HG03097 (cell line): ENCODE data around the gene SPATA16.
"Not testable (repeated sequence)": the region's sequence is repeated elsewhere in the genome, so short reads cannot be mapped to it uniquely, and the experiment has no call there.

Source experiments
- ATAC-seq: cut with Tn5 transposase; IDR thresholded peaks from one replicate; pipeline ENCODE4 v1.9.1; 2021; ENCODE audit not compliant: unreplicated experiment, low FRiP score

Gene SPATA16

GRCh38 chr3:173140986-173141385 lies at the start of gene SPATA16:
Gene SPATA16 (minus strand): TSS chr3:173141235. CDS start chr3:173117731, 23,504 bp downstream.
- no peak for ATAC-seq

DNA sequence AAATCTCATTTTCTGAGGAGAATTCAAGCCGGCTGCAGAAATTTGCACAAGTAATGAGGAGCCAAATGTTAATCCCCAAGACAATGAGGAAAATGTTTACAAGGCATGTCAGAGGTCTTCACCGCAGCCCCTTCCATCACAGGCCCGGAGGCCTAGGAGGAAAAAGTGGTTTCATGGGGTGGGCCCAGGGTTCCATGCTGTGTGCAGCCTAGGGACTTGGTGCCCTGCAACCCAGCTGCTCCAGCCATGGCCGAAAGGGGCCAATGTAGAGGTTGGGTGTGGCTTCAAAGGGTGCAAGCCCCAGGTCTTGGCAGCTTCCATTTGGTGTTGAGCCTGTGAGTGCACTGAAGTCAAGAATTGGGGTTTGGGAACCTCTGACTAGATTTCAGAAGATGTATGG lies 42.0 kb upstream of the SPATA16 start:
- not testable (repeated sequence) for ATAC-seq

GRCh38 chr3:173173652-173174051 lies 32.6 kb upstream of the SPATA16 start:
- no peak for ATAC-seq

GRCh38 chr3:173159139-173159538 lies 18.1 kb upstream of the SPATA16 start:
- ATAC-seq, result not testable (repeated sequence)

GRCh38 chr3:173156533-173156932 lies 15.5 kb upstream of the SPATA16 start:
- ATAC-seq, result not testable (repeated sequence)

- no peak for ATAC-seq
Measured at GRCh38 chr3:173153631-173154030, 12.6 kb upstream of the SPATA16 start.

GRCh38 chr3:173139420-173139819 lies 1.6 kb downstream of the SPATA16 start:
- no peak for ATAC-seq

GRCh38 chr3:173138026-173138425 lies 3.0 kb downstream of the SPATA16 start:
- ATAC-seq, result no peak

DNA sequence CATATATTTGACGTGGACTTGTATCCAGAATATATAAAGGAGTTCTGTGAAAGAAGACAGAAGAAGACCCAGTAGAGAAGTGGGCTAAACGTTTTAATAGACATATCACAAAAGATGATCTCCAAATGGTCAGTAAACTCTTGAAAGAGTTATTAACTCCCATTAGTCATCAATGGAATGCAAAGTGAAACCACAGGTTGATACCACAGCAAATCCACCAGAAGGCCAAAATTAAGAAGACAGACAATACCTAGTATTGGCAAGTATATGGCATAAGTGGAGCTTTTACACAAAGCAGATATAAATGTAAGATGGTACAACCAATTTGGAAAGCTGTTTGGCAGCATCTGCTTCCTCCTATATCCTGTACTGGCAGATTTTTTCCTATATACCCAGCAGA lies 6.0 kb downstream of the SPATA16 start:
- no peak for ATAC-seq

- ATAC-seq, result no peak
Measured at GRCh38 chr3:173128633-173129032, 12.4 kb downstream of the SPATA16 start.

- ATAC-seq, result no peak
Measured at GRCh38 chr3:173111321-173111720, 29.7 kb downstream of the SPATA16 start.

GRCh38 chr3:173109143-173109542 lies 31.9 kb downstream of the SPATA16 start:
- no peak for ATAC-seq

DNA sequence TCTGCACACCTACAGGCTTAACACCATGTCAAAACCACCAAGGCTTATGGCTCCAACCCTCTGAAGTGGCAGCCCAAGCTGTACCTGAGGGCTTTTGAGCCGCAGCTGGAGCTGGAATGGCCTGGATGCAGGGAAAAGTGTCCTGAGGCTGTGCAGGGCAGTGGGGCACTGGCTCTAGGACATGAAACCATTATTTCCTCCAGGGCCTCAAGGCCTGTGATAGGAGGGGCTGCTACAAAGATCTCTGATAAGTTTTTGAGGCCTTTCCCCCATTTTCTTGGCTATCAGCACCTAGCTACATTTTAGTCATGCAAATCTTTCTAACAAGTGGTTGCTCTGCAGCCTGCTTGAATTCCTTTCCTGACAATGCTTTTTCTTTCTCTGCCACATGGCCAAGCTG lies 37.6 kb downstream of the SPATA16 start:
- ATAC-seq, result no peak

DNA sequence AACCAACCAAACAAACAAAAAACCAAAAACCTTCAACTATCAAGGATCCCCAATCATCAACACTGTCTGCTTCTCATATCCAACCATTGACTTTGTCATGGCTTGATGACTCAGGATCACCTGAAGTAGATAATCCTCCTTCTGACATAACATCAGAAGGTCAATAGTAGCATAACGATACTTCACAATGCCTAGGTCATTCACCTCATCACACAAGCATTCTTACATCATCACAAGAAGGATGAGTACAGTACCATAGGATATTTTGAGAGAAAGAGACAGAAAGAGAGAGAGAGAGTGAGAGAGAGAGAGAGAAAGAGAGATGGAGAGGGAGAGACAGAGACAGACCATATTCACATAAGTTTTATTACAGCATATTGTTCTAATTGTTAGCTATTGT lies 42.1 kb downstream of the SPATA16 start:
- no peak for ATAC-seq

- no peak for ATAC-seq
Measured at GRCh38 chr3:173096994-173097785, 43.8 kb downstream of the SPATA16 start.

- ATAC-seq, result no peak
Measured at GRCh38 chr3:173096140-173096539, 44.9 kb downstream of the SPATA16 start.

- ATAC-seq, result no peak
Measured at GRCh38 chr3:173092038-173092437, 49.0 kb downstream of the SPATA16 start.

GRCh38 chr3:173090492-173090891 lies 50.5 kb downstream of the SPATA16 start:
- ATAC-seq, result no peak

- ATAC-seq, result no peak
Measured at GRCh38 chr3:173089283-173089682, 51.8 kb downstream of the SPATA16 start.

- ATAC-seq, result no peak
Measured at GRCh38 chr3:173078525-173078924, 62.5 kb downstream of the SPATA16 start.

DNA sequence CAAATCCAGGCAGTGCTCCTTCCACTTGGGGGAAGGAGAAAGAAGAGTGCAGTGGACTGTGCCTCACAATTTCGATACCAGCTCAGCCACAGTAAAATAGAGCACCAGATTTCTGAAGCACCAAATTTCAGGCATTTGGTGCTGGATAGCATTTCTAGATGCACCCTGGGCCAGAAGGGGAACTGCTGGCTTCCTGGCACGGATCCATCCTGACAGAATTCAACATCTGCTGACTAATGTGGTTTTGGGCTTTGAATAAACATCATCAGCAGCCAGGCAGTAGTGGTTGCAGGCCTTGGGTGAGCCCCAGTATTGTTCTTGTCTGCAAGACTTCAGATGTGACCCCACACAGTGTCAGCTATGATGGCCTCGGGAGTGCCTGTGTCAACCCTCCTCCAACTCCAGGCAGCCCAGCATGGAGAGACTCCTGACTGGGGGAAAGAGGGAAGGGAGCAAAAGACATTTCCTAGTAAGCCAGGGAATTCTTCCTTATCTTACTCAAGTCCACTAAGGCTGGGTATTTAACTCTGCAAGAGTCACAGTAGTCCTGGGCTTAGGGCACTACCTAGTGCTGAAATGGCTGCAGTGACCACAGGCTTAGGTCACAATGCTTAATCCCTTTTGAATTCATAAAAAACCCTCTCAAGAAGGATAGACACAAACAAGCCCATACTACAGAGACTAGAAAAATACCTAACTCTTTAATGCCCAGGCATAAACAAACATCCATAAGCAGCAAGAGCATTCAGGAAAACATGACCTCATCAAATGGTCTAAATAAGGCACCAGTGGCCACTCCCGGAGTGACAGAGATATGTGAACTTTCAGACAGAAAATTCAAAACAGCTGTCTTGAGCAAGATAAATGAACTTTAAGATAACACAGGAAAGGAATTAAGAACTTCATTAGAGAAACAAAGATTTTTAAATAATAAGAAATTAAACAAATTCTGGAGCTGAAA lies 74.7 kb downstream of the SPATA16 start:
- ATAC-seq, result no peak
